GM19328 (cell line): ENCODE data around the gene MSI1.

Source experiments
- ATAC-seq: cut with Tn5 transposase; IDR thresholded peaks from one replicate; pipeline ENCODE4 v1.9.1; 2021; ENCODE audit warnings: mild to moderate bottlenecking, moderate library complexity; ENCODE audit not compliant: unreplicated experiment

Gene MSI1

DNA sequence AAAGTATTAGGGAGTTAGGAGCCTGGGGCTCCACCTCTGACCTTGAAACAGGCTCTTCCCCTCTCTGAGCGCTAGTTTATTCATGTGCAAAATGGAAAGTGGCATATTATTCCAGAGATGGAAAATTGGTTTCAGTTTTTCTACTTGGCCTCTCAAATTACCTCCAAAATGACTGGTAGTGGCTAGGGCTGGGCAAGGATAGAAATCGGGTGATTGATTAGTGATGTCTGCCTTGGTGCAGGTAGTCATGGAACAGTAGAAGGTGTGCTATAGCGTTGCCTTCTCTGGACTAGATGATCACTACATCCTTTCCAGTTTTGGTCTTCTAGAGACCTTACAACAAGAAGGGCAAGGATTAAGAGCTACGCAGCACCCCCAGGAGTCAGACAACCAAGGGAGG lies 8.6 kb upstream of the MSI1 start:
- ATAC-seq = no peak

- no peak for ATAC-seq
Observed at GRCh38 chr12:120376934-120377572, 8.1 kb upstream of the MSI1 start.

- no peak for ATAC-seq
Observed at GRCh38 chr12:120376416-120376815, 7.5 kb upstream of the MSI1 start.

GRCh38 chr12:120376009-120376408 lies 7.0 kb upstream of the MSI1 start:
- ATAC-seq = no peak

- no peak for ATAC-seq
Observed at GRCh38 chr12:120373683-120374082, 4.7 kb upstream of the MSI1 start.

- no peak for ATAC-seq
Observed at GRCh38 chr12:120370343-120371243, 1.6 kb upstream of the MSI1 start.

- ATAC-seq = no peak
Observed at GRCh38 chr12:120369603-120370342, 809 bp upstream of the MSI1 start.

DNA sequence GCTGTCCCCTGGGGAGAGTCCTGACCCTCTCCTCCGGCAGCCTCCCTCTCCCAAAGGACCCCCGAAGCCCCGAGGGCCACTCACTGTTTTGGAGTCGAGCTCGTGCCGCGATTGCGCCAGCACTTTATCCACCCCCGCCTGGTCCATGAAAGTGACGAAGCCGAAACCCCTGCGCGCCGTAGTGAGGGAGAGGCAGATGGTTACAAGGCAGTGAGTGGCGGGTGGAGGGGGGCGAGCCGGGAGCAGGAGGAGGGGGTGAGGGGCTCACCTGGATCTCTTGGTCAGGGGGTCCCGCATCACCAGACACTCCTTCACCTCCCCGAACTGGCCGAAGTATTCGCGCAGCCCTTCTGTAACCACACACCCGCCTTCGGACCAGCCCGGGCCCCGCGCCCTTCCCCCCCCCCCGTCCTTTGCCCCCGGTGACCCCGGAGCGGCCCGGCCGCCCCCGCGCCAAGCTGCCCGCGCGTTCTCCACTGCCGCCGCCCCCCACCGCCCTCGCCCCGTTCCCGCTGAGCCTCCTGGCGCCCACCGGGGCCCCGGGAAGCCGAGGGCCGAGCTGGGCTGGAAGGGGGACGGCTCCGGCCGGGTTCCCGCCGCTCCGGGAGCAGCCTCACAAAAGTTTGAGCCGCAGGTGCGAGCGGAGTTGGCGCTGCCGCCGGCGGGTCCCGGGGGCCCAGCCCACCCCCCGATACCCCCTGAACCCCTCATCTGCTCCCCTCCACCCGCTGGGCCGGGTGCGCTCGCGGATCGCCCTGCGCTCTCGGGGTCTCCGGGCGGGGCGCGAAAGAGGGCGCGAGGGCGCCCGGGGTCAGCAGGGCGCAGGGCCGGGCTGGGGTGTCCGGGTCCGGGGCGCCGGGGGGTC lies 808 bp downstream of the MSI1 start:
- ATAC-seq = no peak

DNA sequence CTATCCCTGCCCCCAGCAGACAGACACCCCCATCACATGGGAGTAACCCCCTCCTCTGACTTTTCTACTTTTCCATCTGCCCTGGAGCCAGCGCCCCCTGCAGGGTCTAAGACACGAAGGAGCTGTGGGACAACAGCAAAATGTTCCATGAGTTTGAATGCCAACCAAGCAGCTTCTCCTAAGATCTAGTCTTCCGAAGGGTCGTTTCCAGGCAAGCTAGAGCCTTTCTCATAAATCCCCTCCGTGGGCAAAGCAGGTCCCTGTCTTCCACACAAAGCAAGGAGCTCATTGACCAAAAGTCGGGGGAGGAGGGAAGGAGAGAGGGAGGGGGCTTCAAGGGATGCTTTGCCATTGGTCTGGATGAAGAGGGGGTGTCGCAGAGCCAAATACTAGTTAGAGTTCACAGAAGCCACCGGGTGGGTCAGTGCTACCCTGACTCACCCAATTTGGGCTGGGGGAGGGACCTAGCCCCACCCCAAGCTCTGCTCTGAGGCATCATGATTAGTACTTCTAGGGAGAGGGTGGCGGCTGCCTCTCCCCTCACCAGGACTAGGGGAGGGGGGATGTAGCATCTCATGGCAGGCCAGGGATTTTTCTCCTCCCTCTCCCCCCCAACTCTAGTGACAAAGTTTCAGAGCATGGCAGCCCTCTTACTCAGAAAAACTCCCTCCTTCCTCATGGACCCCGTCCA lies 1.6 kb downstream of the MSI1 start:
- no peak for ATAC-seq

DNA sequence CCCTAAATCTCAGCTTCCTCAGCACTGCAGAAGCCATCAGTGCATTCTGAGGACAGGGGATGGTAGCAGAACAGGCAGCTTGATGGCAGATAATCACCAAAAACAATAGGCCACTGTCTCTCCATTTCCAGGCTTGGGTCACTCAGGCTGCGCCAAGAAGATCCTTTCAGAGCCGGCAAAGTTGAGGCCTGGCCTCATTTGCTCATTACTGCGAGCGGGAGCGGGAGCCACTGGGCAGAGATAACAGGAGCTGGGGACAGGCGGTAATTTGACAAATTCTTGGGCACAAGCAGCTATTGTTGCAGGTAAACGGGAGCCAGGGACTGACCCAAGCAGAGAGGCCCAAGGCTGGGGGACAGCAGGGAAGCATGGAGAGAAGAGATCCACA lies 2.1 kb downstream of the MSI1 start:
- ATAC-seq = no peak

- ATAC-seq = no peak
Observed at GRCh38 chr12:120366341-120366705, 2.6 kb downstream of the MSI1 start.

GRCh38 chr12:120365675-120366340 lies 3.2 kb downstream of the MSI1 start:
- no peak for ATAC-seq

GRCh38 chr12:120364487-120364886 lies 4.5 kb downstream of the MSI1 start:
- no peak for ATAC-seq

DNA sequence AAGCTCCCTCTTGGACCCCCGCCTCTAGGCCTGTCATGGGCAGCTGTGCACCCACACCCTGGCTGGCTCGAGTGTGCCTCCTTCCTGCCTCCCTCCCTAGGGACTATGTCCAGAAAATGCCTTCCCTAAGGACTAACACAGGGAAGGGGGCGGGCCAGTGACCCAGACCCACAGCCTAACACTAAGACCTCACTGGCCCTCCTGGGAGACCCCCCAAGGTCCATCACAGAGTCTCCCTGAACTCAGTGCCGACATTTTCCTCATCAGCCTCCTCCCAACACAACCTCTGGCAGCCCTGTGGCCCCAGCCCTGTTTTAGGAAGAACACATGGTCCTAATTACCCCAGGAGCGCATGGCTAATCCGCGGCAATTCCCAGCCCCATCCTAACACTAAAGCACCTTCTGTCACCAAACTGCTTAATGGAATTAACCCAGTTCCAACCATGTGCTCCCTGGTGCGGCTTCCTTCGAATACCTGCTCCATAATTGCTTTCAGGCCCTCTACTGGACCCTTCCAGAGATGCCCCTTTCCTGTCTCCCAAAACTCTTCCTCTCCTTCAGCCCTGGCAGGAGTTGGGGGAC lies 5.6 kb downstream of the MSI1 start:
- ATAC-seq = no peak

GRCh38 chr12:120362516-120363273 lies 6.3 kb downstream of the MSI1 start:
- ATAC-seq = no peak

GRCh38 chr12:120361506-120362208 lies 7.3 kb downstream of the MSI1 start:
- ATAC-seq = no peak

GRCh38 chr12:120359128-120359527 lies 9.8 kb downstream of the MSI1 start:
- no peak for ATAC-seq
